K562 (cell line): ENCODE measurements around the gene BMP6. TPM values are rescaled to one million over a fixed set of nuclear protein-coding genes. Genes with fewer than 3 reads are reported as not detected.

ENCODE experiments used
- ATAC-seq: fragments of 200-7000 bp; cut with Tn5 transposase; 3 replicates; pipeline ENCODE4 v1.9.1; 2020; ENCODE audit warnings: moderate library complexity
- BruUV-seq: library from RNA; stranded (reverse); fragments of 400-500 nt; replicated peaks from 2 replicates; lab custom pipeline; 2021; lab: Mats Ljungman, UMichigan
- CTCF ChIA-PET: fragments of 300-600 bp; formaldehyde crosslinking; extraction: SDS; loops from one replicate; lab custom pipeline; 2021; ENCODE audit warnings: low intra/inter-chr PET ratio; lab: Yijun Ruan, JAX
- POLR2A ChIA-PET: fragments of 300-600, 350-650 bp; sonication (Branson Sonifier 250); formaldehyde crosslinking; extraction: SDS; loops from one replicate; lab custom pipeline; 2021; ENCODE audit warnings: antibody characterized with exemption, inconsistent platforms; lab: Yijun Ruan, JAX
- DNase-seq, 4 experiments: peaks; one replicate each; pipeline versions ENCODE4 v3.0.0 to v3.0.0-alpha.2; 2011 to 2018; ENCODE audit warnings: low spot score in 3 of 4, mixed read lengths in 3 of 4; ENCODE audit errors: extremely low read depth in 1 of 4
- FAIRE-seq: peaks from 2 replicates; lab custom pipeline; 2011; peaks lifted over from hg19 to GRCh38; lab: Jason Lieb, UNC
- H2AFZ ChIP-seq: 2 replicates; pipeline ENCODE4 v1.6.0; 2011; ENCODE audit warnings: low read depth, low read length, control low read depth, inconsistent platforms
- H3K27ac ChIP-seq: fragments of 200-600 bp; 3 replicates; pipeline ENCODE4 v1.8.0; 2011; ENCODE audit warnings: low read depth, mild to moderate bottlenecking, control low read depth, inconsistent platforms, low read length, moderate library complexity, mixed read lengths; ENCODE audit errors: extremely low read depth
- H3K27me3 ChIP-seq, 2 experiments: fragments of 300-600 bp in 1 of 2; 2 replicates in 1 of 2; 3 replicates in 1 of 2; pipeline versions ENCODE4 v1.6.0 to v1.8.0; 2011; ENCODE audit warnings: inconsistent platforms in 2 of 2, low read length in 2 of 2, mild to moderate bottlenecking in 1 of 2, mixed read lengths in 1 of 2, moderate library complexity in 1 of 2; ENCODE audit not compliant: control insufficient read depth in 2 of 2, insufficient read depth in 2 of 2
- H3K36me3 ChIP-seq: fragments of 300-600 bp; 3 replicates; pipeline ENCODE4 v1.8.0; 2011; ENCODE audit warnings: mild to moderate bottlenecking, low read length, inconsistent platforms; ENCODE audit not compliant: control insufficient read depth, insufficient read depth
- H3K4me1 ChIP-seq, 2 experiments: fragments of 200-600 bp in 1 of 2; replicated peaks in 1 of 2; 2 replicates in 1 of 2; 3 replicates in 1 of 2; pipeline versions ENCODE4 v1.5.1 to v1.8.0; 2011; ENCODE audit warnings: inconsistent platforms in 2 of 2, low read length in 2 of 2, mild to moderate bottlenecking in 1 of 2, mixed read lengths in 1 of 2, moderate library complexity in 1 of 2; ENCODE audit not compliant: control insufficient read depth in 2 of 2, insufficient read depth in 2 of 2
- H3K4me2 ChIP-seq: 2 replicates; pipeline ENCODE4 v1.6.1; 2011; ENCODE audit warnings: low read length, control low read depth, inconsistent platforms, mixed read lengths; ENCODE audit not compliant: insufficient read depth
- H3K4me3 ChIP-seq: fragments of 200-600 bp; sonication (generic), shearing (Covaris generic); 2 replicates; pipeline ENCODE4 v1.5.1; 2016; ENCODE audit warnings: control low read depth, inconsistent platforms
- H3K79me2 ChIP-seq: fragments of 200-600 bp; 3 replicates; pipeline ENCODE4 v1.8.0; 2011; ENCODE audit warnings: low read length, inconsistent platforms; ENCODE audit not compliant: control insufficient read depth, insufficient read depth
- H3K9ac ChIP-seq, 2 experiments: 2 replicates each; pipeline versions ENCODE4 v1.6.0 to v1.6.1; 2011; ENCODE audit warnings: low read depth in 2 of 2, low read length in 2 of 2, control low read depth in 1 of 2, inconsistent platforms in 1 of 2, mild to moderate bottlenecking in 1 of 2, mixed read lengths in 1 of 2; ENCODE audit not compliant: insufficient read depth in 1 of 2
- H3K9me1 ChIP-seq: one replicate; pipeline ENCODE4 v1.6.0; 2011; ENCODE audit warnings: inconsistent platforms, mild to moderate bottlenecking, low read length, moderate library complexity; ENCODE audit not compliant: control insufficient read depth, insufficient read depth
- H3K9me3 ChIP-seq: replicated peaks from 2 replicates; pipeline ENCODE4 v1.5.1; 2011; ENCODE audit warnings: low read depth, low read length, inconsistent platforms; ENCODE audit not compliant: control insufficient read depth, insufficient read depth
- H4K20me1 ChIP-seq: replicated peaks from 2 replicates; pipeline ENCODE4 v1.6.1; 2011; ENCODE audit warnings: low read length, inconsistent platforms, mixed read lengths; ENCODE audit not compliant: control insufficient read depth, insufficient read depth
- BCOR ChIP-seq: fragments of 450-650 bp; IDR thresholded peaks from 2 replicates; pipeline ENCODE4 v1.6.1; 2016
- FOXK1 ChIP-seq: sonication (generic); formaldehyde crosslinking; IDR thresholded peaks from 2 replicates; pipeline ENCODE4 v1.8.0; 2022; ENCODE audit warnings: missing genetic modification reagents, mild to moderate bottlenecking, borderline replicate concordance
- GABPB1 ChIP-seq: sonication (generic); formaldehyde crosslinking; IDR thresholded peaks from 2 replicates; pipeline ENCODE4 v1.8.0; 2022; ENCODE audit warnings: mild to moderate bottlenecking, missing genetic modification reagents
- HDAC1 ChIP-seq, 2 experiments: fragments of 450-650 bp; IDR thresholded peaks; 2 replicates each; pipeline ENCODE4 v1.6.1; 2016 to 2017; ENCODE audit warnings: inconsistent platforms in 1 of 2, mild to moderate bottlenecking in 1 of 2, moderate library complexity in 1 of 2
- NFE2L1 ChIP-seq: fragments of 450-650 bp; IDR thresholded peaks from 2 replicates; pipeline ENCODE4 v1.6.1; 2016; ENCODE audit warnings: missing genetic modification characterization, low read depth, mild to moderate bottlenecking, missing compliant biosample characterization, moderate library complexity, borderline replicate concordance
- SUPT5H ChIP-seq: fragments of 450-650 bp; IDR thresholded peaks from 2 replicates; pipeline ENCODE4 v1.6.1; 2016
- TRIM24 ChIP-seq, 2 experiments: fragments of 450-650 bp; IDR thresholded peaks; 2 replicates each; pipeline ENCODE4 v1.6.1; 2016
- TRIM28 ChIP-seq: fragments of 450-650 bp; IDR thresholded peaks from 2 replicates; pipeline ENCODE4 v1.6.1; 2017
- YY1 ChIP-seq, 3 experiments: IDR thresholded peaks; 2 replicates each; pipeline ENCODE4 v1.6.1; 2011; ENCODE audit warnings: low read length in 2 of 3, mild to moderate bottlenecking in 2 of 3, moderate library complexity in 2 of 3, borderline replicate concordance in 1 of 3, control low read depth in 1 of 3, low read depth in 1 of 3; ENCODE audit not compliant: insufficient read depth in 3 of 3, insufficient replicate concordance in 2 of 3, control insufficient read depth in 1 of 3, insufficient read length in 1 of 3; ENCODE audit errors: extremely low read depth in 1 of 3
- ZNF41 ChIP-seq: fragments of 250-450 bp; sonication (Bioruptor Pico); conservative IDR thresholded peaks from 2 replicates; pipeline ENCODE4 v1.4.0; 2020; ENCODE audit warnings: mild to moderate bottlenecking
- ZNF436 ChIP-seq: fragments of 250-450, 450-650 bp; sonication (Bioruptor Pico); formaldehyde crosslinking; IDR thresholded peaks from 2 replicates; pipeline ENCODE4 v1.7.0; 2020; ENCODE audit warnings: mild to moderate bottlenecking
- ZZZ3 ChIP-seq: fragments of 450-650 bp; IDR thresholded peaks from 2 replicates; pipeline ENCODE4 v1.6.1; 2016; ENCODE audit warnings: antibody characterized with exemption, mild to moderate bottlenecking, moderate library complexity
- WGBS: fragments of 100-300 bp; shearing (Covaris generic); methylation state at CpG from one replicate; pipeline ENCODE4 v1.1.6; 2016; ENCODE audit warnings: low coverage, mixed read lengths; ENCODE audit not compliant: insufficient coverage; ENCODE audit errors: missing lambda C conversion rate; 5-methylcytosine and 5-hydroxymethylcytosine counted together
- in situ Hi-C: fragments of 300-500 bp; cut with MboI; formaldehyde crosslinking; loops from 4 replicates; pipeline ENCODE4 v1.15.0; 2018; ENCODE audit warnings: inconsistent platforms, mixed read lengths
- intact Hi-C: fragments of 100-400 bp; cut with micrococcal nuclease; formaldehyde crosslinking; loops from 2 replicates; pipeline ENCODE4 v1.14.2; 2022
- polyA plus RNA-seq, 8 experiments: library from polyadenylated mRNA; depleted of rRNA in 4 of 8; stranded (reverse) in 5 of 8; unstranded in 3 of 8; fragments of >200 nt; fragmentation: Nextera tagmentation in 2 of 8; fragmentation: Illumina TruSeq in 1 of 8; extraction: Ambion mirVana in 2 of 8; extraction: Trizol in 1 of 8; gene quantifications; 2 replicates each; pipeline versions ENCODE4 v1.2.1 to v1.2.3, GENCODE V29; 2011 to 2014; ENCODE audit warnings: inconsistent platforms in 1 of 8, missing spikeins in 1 of 8
- total RNA-seq, 7 experiments: library from RNA; depleted of rRNA in 6 of 7; stranded (reverse); fragments of >200 nt in 6 of 7; fragmentation: Illumina TruSeq in 2 of 7; extraction: Trizol in 2 of 7; gene quantifications; 2 replicates each; pipeline versions ENCODE4 v1.2.1 to v1.2.3, GENCODE V29; 2011 to 2021; ENCODE audit warnings: low replicate concordance in 1 of 7
- TF ChIP-seq, protein P1 (sequence below): fragments of 250-450 bp; sonication (Bioruptor Pico); IDR thresholded peaks from 2 replicates; pipeline ENCODE4 v1.5.0; 2021

BMP6 gene
- total and polyA plus RNA-seq, 9 of the 15 experiments (the other 6 are each of a cell fraction or from before 2014, with no cell fraction given): 0.01 to 0.13 (median 0.06) TPM; not detected in 3

DNA sequence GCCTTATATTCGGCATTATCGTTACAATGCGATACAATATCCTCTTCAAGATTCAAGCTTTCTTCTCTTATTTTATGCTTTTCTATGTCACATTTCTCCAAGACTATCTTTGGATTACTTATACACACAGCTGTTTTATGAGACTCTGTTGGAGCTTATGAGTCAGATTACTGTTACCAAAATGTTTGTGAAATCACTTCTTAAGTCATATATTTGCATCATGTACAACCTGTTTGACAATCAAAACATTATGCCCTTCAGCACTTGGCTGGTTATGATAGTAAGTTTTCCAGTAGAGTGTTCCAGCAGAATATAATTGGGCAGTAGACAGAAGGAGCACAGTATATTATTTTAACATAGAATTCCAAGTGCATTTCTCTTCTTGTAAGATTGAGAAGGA lies 35.2 kb downstream of the BMP6 start:
- Histone ChIP-seq H2AFZ (no peak overlapping the region), H3K9me1 (no peaks in the 10 kb centered on the region), H3K4me3 (no peak overlapping the region), H3K27ac (no peak overlapping the region), H3K36me3 (no peaks in the 10 kb centered on the region), H3K9ac (no peak overlapping the region), H3K4me1 (no peaks in the 10 kb centered on the region), H4K20me1 (no peaks in the 10 kb centered on the region), H3K79me2 (no peaks in the 10 kb centered on the region), H3K9me3 (no peaks in the 10 kb centered on the region), H3K27me3 (peaks cover 40 to 45% of the 10 kb centered on the region in 2 experiments), H3K4me2 (no peak overlapping the region)
- ATAC-seq: no peak
- in situ Hi-C loops (no loop called here), intact Hi-C loops (no loop called here)
- TF ChIP-seq BCOR: no peak
- no peak for TF ChIP-seq ZNF41 (CRISPR knock-in tag)
- TF ChIP-seq YY1 (IDR thresholded peaks at IDR 0.05; ENCODE audit: borderline replicate concordance in 1 of 3, control insufficient read depth in 1 of 3, extremely low read depth in 1 of 3, insufficient read depth in 3 of 3, insufficient read length in 1 of 3, insufficient replicate concordance in 2 of 3, low read depth in 1 of 3, low read length in 2 of 3): no peak
- TF ChIP-seq NFE2L1 (tag): no peak
- TF ChIP-seq TRIM28: no peak
- no peak for TF ChIP-seq FOXK1
- no peak for TF ChIP-seq HDAC1 (IDR thresholded peaks at IDR 0.05)
- TF ChIP-seq GABPB1 (CRISPR knock-in tag): no peak
- no peak for TF ChIP-seq ZNF436 (CRISPR knock-in tag)
- TF ChIP-seq, protein P1, sequence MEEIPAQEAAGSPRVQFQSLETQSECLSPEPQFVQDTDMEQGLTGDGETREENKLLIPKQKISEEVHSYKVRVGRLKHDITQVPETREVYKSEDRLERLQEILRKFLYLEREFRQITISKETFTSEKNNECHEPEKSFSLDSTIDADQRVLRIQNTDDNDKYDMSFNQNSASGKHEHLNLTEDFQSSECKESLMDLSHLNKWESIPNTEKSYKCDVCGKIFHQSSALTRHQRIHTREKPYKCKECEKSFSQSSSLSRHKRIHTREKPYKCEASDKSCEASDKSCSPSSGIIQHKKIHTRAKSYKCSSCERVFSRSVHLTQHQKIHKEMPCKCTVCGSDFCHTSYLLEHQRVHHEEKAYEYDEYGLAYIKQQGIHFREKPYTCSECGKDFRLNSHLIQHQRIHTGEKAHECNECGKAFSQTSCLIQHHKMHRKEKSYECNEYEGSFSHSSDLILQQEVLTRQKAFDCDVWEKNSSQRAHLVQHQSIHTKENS (CRISPR knock-in tag): no peak
- TF ChIP-seq TRIM24 (IDR thresholded peaks at IDR 0.05): no peak
- no peak for TF ChIP-seq SUPT5H
- no peak for TF ChIP-seq ZZZ3
- no peak for DNase-seq
- BruUV-seq: no TSS peak
- FAIRE-seq: no peak
- POLR2A ChIA-PET: no interaction called here
- 18% methylated on average over 3 of the region's 3 CpGs for WGBS
- CTCF ChIA-PET: no interaction called here
